Measurements from ENCODE around the gene BCDIN3D.

- TF ChIP-seq CTCF (IDR thresholded peaks at IDR 0.05) (no peak), NR2C2 (CRISPR knock-in tag; IDR thresholded peaks at IDR 0.05) (no peak), SP1 (CRISPR knock-in tag; conservative IDR thresholded peaks at IDR 0.05) (peak; percentile 60; the same call in 1 of the 2 replicates), NR3C1 (CRISPR knock-in tag; conservative IDR thresholded peaks at IDR 0.05; ENCODE audit: low read depth) (no peak), CREB1 (CRISPR knock-in tag; IDR thresholded peaks at IDR 0.05) (no peak), ELF4 (CRISPR knock-in tag; IDR thresholded peaks at IDR 0.05; ENCODE audit: low read depth) (no peak), E2F4 (CRISPR knock-in tag; IDR thresholded peaks at IDR 0.05; ENCODE audit: borderline replicate concordance, low read depth) (no peak), E2F1 (CRISPR knock-in tag; IDR thresholded peaks at IDR 0.05) (no peak), RELA (CRISPR knock-in tag; IDR thresholded peaks at IDR 0.05; ENCODE audit: borderline replicate concordance) (no peak), ZNF317 (CRISPR knock-in tag; IDR thresholded peaks at IDR 0.05; ENCODE audit: borderline replicate concordance, low read depth) (no peak), MAX (CRISPR knock-in tag; IDR thresholded peaks at IDR 0.05) (peak; percentile 69)
- TF ChIP-seq, protein P1, sequence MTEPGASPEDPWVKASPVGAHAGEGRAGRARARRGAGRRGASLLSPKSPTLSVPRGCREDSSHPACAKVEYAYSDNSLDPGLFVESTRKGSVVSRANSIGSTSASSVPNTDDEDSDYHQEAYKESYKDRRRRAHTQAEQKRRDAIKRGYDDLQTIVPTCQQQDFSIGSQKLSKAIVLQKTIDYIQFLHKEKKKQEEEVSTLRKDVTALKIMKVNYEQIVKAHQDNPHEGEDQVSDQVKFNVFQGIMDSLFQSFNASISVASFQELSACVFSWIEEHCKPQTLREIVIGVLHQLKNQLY (CRISPR knock-in tag; IDR thresholded peaks at IDR 0.05): no peak
These were observed 14.5 kb downstream of the BCDIN3D start, which contains the start of gene NCKAP5L for GRCh38 chr12:49828133-49829091.

Data from WTC11 (cell line).